GM18907 (cell line): Measurements from ENCODE around the gene RUVBL1.
A peak's percentile ranks its signal among the peaks of the same experiment; 100 is the strongest.
"Not testable (repeated sequence)": the region's sequence is repeated elsewhere in the genome, so short reads cannot be mapped to it uniquely, and the experiment has no call there.

Experiments
- ATAC-seq: cut with Tn5 transposase; IDR thresholded peaks from one replicate; pipeline ENCODE4 v1.9.1; 2021; ENCODE audit warnings: mild to moderate bottlenecking, moderate library complexity; ENCODE audit not compliant: unreplicated experiment

The RUVBL1 gene

DNA sequence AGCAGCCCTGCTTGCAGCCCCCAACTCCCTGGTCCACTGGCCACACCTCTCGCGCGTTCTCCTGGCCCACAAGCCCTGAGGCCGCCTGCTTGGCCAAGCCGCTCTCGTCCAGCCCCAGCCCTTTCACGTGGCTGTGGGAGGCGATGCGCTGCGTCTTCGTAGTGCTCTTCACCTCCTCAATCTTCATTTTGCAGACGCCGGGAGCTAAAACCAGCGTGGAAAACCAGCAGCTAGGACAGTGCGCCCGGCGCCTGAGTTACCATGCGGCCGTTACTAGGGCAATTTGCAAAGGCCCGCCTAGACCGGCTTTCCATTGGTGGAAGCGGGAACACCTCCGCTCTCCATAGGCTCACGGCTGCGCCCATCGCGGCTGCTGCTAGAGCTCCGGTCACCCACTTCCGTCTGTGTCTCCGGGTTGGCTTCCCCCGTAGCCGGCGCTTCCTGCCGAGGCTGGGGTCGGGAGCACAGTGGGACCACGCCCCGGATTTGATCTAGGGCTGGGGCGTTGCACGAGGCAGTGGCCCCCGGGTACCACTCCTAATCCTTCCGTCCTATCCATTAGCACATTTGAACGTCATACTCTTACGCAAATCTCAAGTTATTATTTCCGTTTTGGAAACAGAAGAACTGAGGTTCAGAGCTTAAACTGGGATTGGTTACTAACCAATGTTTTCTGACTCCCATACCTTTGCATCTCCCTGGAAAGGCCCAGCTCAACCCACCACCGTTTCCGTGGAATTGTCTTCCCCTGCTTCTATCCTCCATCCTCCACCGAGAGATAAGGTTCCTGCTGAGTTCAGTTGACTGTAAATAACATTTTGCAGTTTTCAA lies at the start of gene RUVBL1:
Gene RUVBL1, minus strand, starts transcription at position 275 of the 831 bp plus-strand sequence. Its CDS starts 88 bp downstream, at position 187.
- peak; percentile 98 for ATAC-seq

- ATAC-seq, result no peak
Observed at GRCh38 chr3:128173200-128173599, 49.6 kb upstream of the RUVBL1 start.

DNA sequence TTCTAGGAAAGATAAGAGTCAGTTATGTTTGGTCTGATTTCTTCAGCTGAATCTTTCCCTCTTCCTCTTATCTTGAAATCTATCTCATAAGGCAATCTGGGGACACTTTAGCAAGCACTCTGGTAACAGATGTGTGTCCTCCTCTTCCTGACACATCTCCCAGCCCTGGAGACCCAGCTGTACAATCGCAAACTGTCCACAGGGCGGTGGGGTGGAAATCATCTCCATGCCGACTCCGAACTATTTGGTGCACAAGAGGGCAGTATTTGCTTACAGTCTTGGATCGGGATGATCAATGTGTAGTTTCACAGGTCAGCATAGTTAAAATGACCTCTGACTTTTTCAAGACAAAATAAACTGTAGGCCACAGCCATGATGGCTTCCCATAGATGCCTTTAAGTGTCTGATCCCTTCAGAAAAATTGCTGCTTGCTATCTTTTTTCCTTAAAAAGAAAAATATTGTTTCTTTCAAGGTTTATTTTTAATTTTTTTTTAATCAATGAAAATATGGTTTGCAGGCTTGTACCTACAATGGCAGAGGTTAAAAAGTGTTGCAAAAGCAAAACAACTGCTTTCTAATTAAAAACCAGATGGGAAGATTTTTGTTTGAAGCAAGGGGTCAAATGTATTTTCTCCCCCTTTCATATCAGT lies 47.4 kb upstream of the RUVBL1 start:
- ATAC-seq, result no peak

GRCh38 chr3:128168836-128169235 lies 45.2 kb upstream of the RUVBL1 start:
- ATAC-seq, result no peak

GRCh38 chr3:128167973-128168674 lies 44.5 kb upstream of the RUVBL1 start:
- no peak for ATAC-seq

DNA sequence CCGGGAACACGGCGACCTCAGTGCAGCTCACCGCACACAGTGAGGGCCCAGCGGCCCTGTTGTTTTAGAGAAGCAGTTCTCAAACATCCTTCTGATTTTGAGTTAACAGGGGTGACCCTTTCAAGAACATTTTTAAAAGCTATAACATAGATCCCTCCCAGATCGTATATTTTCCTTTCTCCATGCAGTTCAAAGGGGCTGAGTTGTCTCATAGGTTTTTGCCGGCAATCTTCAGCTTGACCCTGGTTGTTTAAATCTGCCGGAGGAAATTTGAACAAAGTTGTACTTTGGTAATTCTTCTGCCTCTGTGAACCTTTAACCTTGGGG lies 44.0 kb upstream of the RUVBL1 start:
- no peak for ATAC-seq

DNA sequence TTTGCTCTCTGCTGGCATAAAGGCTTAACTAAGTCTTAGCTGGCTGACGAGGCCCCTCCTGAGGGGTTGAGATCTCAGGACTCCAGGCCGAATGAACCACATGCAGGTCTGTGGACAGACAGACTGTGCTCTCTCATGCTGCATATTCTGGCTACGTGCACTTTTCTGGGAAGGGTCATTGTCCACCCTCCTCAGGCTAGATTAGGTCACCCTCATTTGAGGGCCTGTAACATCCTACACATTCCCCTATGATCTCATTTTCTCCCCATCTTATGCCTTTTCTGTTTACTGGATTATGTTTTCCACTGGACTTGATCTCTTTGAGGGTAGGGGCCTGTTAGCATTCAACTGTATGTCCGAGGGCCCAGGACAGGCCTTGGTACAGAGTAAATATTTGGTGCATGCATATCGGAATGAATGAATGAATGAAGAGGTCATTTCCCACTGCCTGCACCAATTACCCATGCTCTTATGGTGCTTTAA lies 43.4 kb upstream of the RUVBL1 start:
- ATAC-seq, result no peak

DNA sequence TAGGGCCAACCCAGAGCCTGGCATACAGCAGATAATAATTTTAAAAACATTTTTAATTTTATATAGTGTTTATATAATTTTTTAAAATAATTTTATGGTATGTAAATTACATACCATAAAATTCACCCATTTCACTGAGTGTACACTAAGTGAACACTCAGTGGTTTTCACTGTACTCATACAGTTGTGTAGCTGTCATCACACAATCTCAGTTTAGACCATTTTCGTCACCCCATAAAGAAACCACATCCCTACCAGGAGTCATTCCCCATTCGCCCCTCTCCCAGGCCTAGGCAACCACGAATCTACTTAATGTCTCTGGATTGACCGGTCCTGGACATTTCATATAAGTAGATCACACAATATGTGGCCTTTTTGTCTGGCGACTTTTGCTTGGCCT lies 39.8 kb upstream of the RUVBL1 start:
- no peak for ATAC-seq

DNA sequence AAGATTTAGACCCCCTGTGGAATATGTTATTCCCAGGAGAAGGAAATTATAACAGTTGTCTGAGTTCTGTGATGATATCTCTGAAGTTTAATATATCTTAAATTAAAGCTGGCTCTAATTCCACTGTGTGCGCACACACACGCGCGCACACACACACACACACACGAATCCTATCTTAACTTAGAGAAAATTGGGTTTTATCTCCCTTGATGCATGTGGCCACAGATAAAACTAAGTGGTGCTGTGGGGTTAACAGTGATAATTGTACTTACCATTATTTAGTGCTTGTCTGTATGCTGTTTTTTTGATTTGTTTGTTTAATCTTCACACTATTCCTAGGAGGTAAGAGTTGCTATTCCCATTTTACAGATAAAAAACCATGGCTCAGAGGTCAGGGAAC lies 37.0 kb upstream of the RUVBL1 start:
- ATAC-seq, result no peak

GRCh38 chr3:128155616-128156360 lies 32.2 kb upstream of the RUVBL1 start:
- ATAC-seq, result no peak

GRCh38 chr3:128154354-128154753 lies 30.7 kb upstream of the RUVBL1 start:
- ATAC-seq, result not testable (repeated sequence)

DNA sequence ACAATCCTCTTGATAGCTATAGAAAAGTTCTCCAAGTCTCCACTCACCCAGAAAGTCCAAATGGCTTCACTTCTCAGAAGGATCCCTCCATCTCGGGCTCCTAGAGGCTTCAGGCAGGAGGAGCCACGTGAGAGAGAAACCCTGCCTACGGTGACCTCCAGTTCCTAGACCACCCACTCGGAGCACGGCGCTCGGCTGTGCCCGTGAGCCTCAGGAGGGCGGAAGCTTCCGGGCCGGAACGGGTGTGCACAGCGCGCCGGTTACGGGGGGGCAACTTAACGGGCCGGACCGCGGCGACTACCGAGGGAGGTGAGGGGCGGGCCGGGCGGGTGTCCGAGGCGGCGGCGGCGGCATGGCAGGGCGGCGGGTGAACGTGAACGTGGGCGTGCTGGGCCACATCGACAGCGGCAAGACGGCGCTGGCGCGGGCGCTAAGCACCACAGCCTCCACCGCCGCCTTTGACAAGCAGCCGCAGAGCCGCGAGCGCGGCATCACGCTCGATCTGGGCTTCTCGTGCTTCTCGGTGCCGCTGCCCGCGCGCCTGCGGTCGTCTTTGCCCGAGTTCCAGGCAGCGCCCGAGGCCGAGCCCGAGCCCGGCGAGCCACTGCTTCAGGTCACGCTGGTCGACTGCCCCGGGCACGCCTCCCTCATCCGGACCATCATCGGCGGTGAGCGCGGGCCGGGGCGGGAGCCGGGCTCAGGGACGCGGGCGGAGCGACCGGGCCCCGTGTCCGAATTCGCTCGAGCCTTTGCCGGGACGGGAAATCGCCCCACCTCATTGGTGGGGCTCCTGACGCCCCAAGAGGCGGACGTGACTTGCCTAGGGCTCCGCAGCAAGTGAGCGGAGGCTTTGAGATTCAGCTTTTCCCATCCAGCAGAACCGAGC lies 29.8 kb upstream of the RUVBL1 start, which contains the start of gene EEFSEC:
Gene EEFSEC, plus strand, starts transcription at position 326 of the 886 bp plus-strand sequence. Its CDS starts 27 bp downstream, at position 353.
- ATAC-seq, result peak; percentile 88

DNA sequence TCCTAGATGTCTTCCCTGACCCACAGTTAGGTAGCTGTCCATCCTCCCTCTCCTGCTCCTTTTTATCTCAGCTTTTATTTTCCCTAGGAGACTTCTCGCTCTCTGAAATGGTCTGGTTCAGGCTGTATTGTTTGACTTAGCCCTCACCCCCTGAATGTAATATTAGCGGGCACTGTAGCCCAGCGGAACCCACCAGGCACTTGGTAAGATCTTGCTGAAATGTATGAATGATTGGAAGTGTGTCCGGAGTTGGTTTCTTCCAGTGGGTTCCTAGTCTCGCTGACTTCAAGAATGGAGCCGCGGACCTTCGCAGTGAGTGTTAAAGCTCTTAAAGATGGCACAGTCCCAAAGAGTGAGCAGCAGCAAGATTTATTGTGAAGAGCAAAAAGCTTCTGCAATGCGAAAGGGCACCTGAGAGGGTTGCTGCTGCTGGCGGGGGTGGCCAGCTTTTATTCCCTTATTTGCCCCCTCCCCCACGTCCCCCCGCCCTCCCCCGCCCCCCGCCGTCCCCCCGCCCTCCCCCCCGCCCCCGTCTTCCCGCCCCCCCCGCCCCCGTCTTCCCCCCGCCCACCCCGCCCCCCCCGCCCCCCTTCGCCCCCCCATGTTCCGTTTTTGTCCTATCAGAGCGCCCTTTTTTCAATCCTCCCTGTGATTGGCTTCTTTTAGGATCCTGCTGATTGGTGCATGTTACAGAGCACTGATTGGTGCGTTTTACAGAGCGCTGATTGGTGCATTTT lies 29.0 kb upstream of the RUVBL1 start:
- ATAC-seq, result no peak

DNA sequence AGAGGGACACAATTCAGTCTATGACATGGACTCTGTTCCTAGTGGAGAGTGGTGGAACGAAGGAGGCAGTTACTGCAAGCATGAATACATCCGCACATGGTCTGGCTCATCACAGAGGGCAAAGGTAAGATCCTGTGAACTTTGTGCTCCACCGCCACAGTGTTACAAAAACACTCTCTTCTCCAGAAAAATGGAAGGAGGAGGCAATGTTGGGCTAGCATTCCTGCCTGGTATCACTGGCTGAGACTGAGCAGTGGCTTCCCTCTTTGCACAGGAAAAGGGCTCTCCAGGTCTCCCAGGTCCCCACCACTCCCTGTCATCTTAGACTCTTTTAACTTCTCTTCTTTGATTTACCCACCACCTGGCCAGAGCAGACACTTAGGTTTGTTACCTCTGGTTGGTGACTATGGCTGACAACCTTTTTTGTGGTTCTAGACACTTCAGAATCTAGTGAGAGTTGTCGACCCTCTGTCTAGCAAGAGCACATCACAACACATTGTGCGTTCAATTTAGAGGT lies 28.2 kb upstream of the RUVBL1 start:
- ATAC-seq, result no peak

- no peak for ATAC-seq
Observed at GRCh38 chr3:128149650-128150049, 26.0 kb upstream of the RUVBL1 start.

DNA sequence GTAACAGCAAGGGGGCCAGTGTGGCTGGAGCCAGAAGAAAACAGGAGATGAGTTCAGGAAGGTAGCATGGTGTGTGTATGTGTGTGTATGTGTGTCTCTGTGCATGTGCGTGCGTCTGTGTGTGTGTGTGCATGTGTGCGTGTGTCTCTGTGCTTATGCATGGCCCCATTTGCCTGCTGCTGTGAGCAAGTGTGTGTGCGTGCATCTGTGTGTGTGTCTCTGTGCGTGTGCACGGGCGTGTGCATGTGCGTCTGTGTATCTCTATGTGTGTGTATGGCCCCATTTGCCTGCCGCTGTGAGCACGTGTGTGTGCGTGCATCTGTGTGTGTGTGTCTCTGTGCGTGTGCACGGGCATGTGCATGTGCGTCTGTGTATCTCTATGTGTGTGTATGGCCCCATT lies 22.6 kb upstream of the RUVBL1 start:
- ATAC-seq, result no peak

DNA sequence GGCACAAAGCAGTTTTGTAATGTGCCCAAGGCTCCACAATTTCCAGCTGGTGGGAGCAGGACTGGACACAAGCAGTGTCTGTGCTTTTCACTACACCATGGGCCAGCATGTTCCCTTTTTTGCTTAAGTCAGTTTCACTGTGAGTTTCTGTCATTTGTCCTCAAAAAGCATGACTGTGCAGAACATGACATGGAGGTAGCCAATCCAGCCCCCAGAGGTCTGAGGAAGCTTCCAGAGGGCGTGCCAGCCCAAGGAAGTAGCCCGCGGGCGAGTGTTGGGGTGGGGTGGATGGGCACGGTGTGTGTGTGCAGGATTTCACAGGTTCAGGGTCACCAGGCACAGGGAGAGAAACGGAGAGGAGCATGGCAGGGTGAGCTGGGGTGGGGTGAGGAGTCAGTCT lies 21.7 kb upstream of the RUVBL1 start:
- no peak for ATAC-seq

DNA sequence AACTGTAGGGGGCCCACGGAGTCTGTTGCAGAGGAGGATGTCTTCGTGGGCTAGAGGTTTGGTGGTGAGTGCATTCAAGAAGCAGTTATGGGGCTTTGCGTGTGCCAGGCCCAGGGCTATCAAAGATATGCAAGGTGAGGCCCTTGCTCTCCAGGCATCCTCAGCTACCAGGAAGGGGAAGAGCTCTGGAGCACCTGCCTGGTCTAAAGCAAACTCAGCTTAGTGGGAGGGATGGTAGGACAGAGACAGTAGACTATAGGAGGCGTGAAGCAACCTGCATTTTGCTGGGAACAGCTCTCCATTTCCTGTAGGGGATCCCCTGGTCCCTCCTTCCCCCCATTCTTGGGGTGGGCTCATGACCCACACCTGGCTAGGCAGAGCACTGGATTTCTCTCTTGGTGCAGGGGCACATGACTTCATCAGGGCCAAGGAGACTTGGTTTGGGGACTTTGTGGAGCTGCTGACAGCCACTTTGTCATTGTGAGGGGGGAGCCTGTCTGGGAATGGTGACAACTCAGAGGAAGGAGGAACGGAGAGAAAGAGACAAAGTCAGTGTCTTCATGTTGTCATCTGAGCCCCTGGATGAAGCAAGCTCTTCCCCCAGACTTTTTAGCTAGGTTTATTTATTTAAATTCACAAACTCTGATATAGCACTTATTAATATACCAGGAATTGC lies 21.0 kb upstream of the RUVBL1 start:
- ATAC-seq, result no peak
